Measurements from ENCODE around the gene KCNC1. TPM values are rescaled to one million over a fixed set of nuclear protein-coding genes. Genes with fewer than 3 reads are reported as not detected.

The KCNC1 gene
- polyA plus RNA-seq, 1 of the 3 experiments (the other 2 are of a cell fraction): 0.18 TPM

- Histone ChIP-seq H3K4me1 (ENCODE audit: control insufficient read depth in 1 of 2, insufficient read depth in 2 of 2, low read depth in 1 of 2, low read length in 1 of 2) (no peaks in the 10 kb centered on the region), H2AFZ (ENCODE audit: low read depth) (no peak overlapping the region), H3K36me3 (replicated peaks in 1 of 2; ENCODE audit: control insufficient read depth in 1 of 2, insufficient read depth in 2 of 2, low read length in 1 of 2) (no peaks in the 10 kb centered on the region), H4K20me1 (ENCODE audit: insufficient read depth) (no peaks in the 10 kb centered on the region), H3K27ac (ENCODE audit: low read depth in 2 of 2, low read length in 1 of 2) (no peak overlapping the region), H3K4me3 (ENCODE audit: low read depth in 2 of 2, low read length in 1 of 2) (no peak overlapping the region), H3K79me2 (ENCODE audit: insufficient read depth) (no peaks in the 10 kb centered on the region), H3K9me3 (no peaks in the 10 kb centered on the region), H3K4me2 (no peak overlapping the region), H3K9ac (no peak overlapping the region), H3K9me2 (no peaks in the 10 kb centered on the region), H3K27me3 (ENCODE audit: insufficient read depth) (no peaks in the 10 kb centered on the region), H3F3A (replicated peaks; ENCODE audit: insufficient read depth) (no peaks in the 10 kb centered on the region)
- ChIA-PET CTCF (no interaction called here), POLR2A (no interaction called here)
- TF ChIP-seq SIN3A (IDR thresholded peaks at IDR 0.05; ENCODE audit: borderline replicate concordance, low read depth, low read length): no peak
- DNase-seq: no peak
- WGBS (ENCODE audit: low lambda C conversion rate): 72% methylated on average over 5 of the region's 5 CpGs
Observed at GRCh38 chr11:17778352-17778751, 43.8 kb downstream of the KCNC1 start.

DNA sequence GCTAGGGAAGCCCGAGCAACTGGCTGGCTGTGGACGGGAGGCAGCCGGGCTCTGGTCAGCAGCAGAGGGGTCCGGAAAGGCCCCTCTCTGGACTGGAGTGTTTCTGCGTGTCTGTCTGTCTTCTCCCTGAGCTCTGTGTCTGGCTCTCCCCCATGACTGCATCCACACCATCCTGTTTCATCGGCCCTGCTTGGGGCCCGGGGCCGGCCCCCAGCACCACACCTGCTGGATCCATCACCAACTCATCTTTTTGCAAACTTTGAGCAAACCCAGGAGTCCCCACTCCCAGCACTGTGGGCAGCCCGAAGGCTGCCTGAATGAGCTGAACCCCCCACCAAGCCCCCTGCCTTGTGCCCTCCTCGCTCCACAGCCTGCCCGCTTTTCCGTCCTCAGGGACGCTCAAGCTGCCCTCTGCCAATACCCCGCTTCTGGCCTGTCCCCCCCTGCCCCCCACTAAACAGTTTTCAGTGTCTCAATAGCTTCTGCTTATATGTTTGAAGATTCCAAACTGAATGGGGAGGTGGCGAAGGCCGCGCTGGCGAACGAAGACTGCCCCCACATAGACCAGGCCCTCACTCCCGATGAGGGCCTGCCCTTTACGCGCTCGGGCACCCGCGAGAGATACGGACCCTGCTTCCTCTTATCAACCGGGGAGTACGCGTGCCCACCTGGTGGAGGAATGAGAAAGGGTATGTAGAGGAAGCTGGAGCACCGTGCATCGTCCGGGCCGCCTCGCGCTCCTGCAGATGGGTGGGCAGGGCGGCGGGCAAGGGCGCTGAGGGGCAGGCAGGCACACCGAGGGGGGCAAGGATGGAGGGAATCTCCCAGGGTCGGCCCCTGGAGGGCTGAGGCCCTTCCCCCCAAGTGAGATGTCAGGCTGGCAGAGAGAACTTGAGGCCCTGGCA, 44.6 kb downstream of the KCNC1 start:
- no peaks in the 10 kb centered on the region for H3K9me3 ChIP-seq
- H3K36me3 ChIP-seq (replicated peaks in 1 of 2; ENCODE audit: control insufficient read depth in 1 of 2, insufficient read depth in 2 of 2, low read length in 1 of 2): no peaks in the 10 kb centered on the region
- no peak overlapping the region for H2AFZ ChIP-seq (ENCODE audit: low read depth)
- no peaks in the 10 kb centered on the region for H3K79me2 ChIP-seq (ENCODE audit: insufficient read depth)
- no peaks in the 10 kb centered on the region for H4K20me1 ChIP-seq (ENCODE audit: insufficient read depth)
- no peak overlapping the region for H3K4me2 ChIP-seq
- no peaks in the 10 kb centered on the region for H3K27me3 ChIP-seq (ENCODE audit: insufficient read depth)
- no peak for DNase-seq
- no peak overlapping the region for H3K4me3 ChIP-seq (ENCODE audit: low read depth in 2 of 2, low read length in 1 of 2)
- H3K9ac ChIP-seq: no peak overlapping the region
- CTCF ChIA-PET: interaction anchor here (1.0 kb wide), 1 partner anchor 109 kb away, joined by 3 read pairs; no protein-coding TSS in a partner anchor
- TF ChIP-seq NRF1 (IDR thresholded peaks at IDR 0.05; ENCODE audit: low read depth, low read length): no peak
- no peak for TF ChIP-seq FOSL2 (IDR thresholded peaks at IDR 0.05; ENCODE audit: borderline replicate concordance, low read depth)
- TF ChIP-seq TAF1 (IDR thresholded peaks at IDR 0.05; ENCODE audit: borderline replicate concordance, low read depth, low read length): no peak
- no peak for TF ChIP-seq MAX (IDR thresholded peaks at IDR 0.05; ENCODE audit: low read depth)
- no peak for TF ChIP-seq ELF1 (IDR thresholded peaks at IDR 0.05)
- no peak for TF ChIP-seq SMC3 (IDR thresholded peaks at IDR 0.05; ENCODE audit: low read depth, low read length)
- no peak for TF ChIP-seq EP300 (IDR thresholded peaks at IDR 0.05; ENCODE audit: borderline replicate concordance in 1 of 2, low read depth in 1 of 2, low read length in 1 of 2)
- TF ChIP-seq, protein P1, sequence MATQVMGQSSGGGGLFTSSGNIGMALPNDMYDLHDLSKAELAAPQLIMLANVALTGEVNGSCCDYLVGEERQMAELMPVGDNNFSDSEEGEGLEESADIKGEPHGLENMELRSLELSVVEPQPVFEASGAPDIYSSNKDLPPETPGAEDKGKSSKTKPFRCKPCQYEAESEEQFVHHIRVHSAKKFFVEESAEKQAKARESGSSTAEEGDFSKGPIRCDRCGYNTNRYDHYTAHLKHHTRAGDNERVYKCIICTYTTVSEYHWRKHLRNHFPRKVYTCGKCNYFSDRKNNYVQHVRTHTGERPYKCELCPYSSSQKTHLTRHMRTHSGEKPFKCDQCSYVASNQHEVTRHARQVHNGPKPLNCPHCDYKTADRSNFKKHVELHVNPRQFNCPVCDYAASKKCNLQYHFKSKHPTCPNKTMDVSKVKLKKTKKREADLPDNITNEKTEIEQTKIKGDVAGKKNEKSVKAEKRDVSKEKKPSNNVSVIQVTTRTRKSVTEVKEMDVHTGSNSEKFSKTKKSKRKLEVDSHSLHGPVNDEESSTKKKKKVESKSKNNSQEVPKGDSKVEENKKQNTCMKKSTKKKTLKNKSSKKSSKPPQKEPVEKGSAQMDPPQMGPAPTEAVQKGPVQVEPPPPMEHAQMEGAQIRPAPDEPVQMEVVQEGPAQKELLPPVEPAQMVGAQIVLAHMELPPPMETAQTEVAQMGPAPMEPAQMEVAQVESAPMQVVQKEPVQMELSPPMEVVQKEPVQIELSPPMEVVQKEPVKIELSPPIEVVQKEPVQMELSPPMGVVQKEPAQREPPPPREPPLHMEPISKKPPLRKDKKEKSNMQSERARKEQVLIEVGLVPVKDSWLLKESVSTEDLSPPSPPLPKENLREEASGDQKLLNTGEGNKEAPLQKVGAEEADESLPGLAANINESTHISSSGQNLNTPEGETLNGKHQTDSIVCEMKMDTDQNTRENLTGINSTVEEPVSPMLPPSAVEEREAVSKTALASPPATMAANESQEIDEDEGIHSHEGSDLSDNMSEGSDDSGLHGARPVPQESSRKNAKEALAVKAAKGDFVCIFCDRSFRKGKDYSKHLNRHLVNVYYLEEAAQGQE (IDR thresholded peaks at IDR 0.05; ENCODE audit: low read depth, low read length): no peak
- TF ChIP-seq MEF2A (IDR thresholded peaks at IDR 0.05; ENCODE audit: borderline replicate concordance, low read depth): no peak
- 92% methylated on average over 35 of the region's 40 CpGs for WGBS (ENCODE audit: low lambda C conversion rate)
- H3K27ac ChIP-seq (ENCODE audit: low read depth in 2 of 2, low read length in 1 of 2): no peak overlapping the region
- no peaks in the 10 kb centered on the region for H3F3A ChIP-seq (replicated peaks; ENCODE audit: insufficient read depth)
- H3K9me2 ChIP-seq: no peaks in the 10 kb centered on the region
- POLR2A ChIA-PET: no interaction called here
- no peaks in the 10 kb centered on the region for H3K4me1 ChIP-seq (ENCODE audit: control insufficient read depth in 1 of 2, insufficient read depth in 2 of 2, low read depth in 1 of 2, low read length in 1 of 2)

Data from SK-N-SH (cell line).